CD4-positive, alpha-beta T cell treated with Interleukin-2 at 100 ng/mL for 4 hours (primary cell): Measurements from ENCODE around the gene PDPR.
"Not testable (repeated sequence)": the region's sequence is repeated elsewhere in the genome, so short reads cannot be mapped to it uniquely, and the experiment has no call there.

ENCODE experiments used
- DNase-seq: peaks from one replicate; pipeline ENCODE4 v3.0.0-alpha.2; 2020; ENCODE audit warnings: low spot score

Gene PDPR

GRCh38 chr16:70113982-70114826 is at the start of gene PDPR:
PDPR (plus strand) TSS chr16:70114332; CDS start chr16:70120493, 6,161 bp downstream.
- DNase-seq, result peak; percentile 95

GRCh38 chr16:70064841-70065370 is 49.2 kb upstream of the PDPR start:
- peak; percentile 65 for DNase-seq

- DNase-seq, result not testable (repeated sequence)
Measured at GRCh38 chr16:70065376-70065745, 48.8 kb upstream of the PDPR start.

GRCh38 chr16:70065746-70066658 is 48.1 kb upstream of the PDPR start:
- DNase-seq, result peak; percentile 94

GRCh38 chr16:70066751-70067150 is 47.4 kb upstream of the PDPR start:
- not testable (repeated sequence) for DNase-seq

- DNase-seq, result not testable (repeated sequence)
Measured at GRCh38 chr16:70079081-70079480, 35.1 kb upstream of the PDPR start.

- DNase-seq, result not testable (repeated sequence)
Measured at GRCh38 chr16:70081219-70081618, 32.9 kb upstream of the PDPR start.

- DNase-seq, result not testable (repeated sequence)
Measured at GRCh38 chr16:70083931-70084330, 30.2 kb upstream of the PDPR start.

GRCh38 chr16:70088160-70088559 is 26.0 kb upstream of the PDPR start:
- DNase-seq, result not testable (repeated sequence)

GRCh38 chr16:70088877-70089276 is 25.3 kb upstream of the PDPR start:
- DNase-seq, result not testable (repeated sequence)

GRCh38 chr16:70089289-70089688 is 24.8 kb upstream of the PDPR start:
- not testable (repeated sequence) for DNase-seq

- DNase-seq, result not testable (repeated sequence)
Measured at GRCh38 chr16:70091104-70091503, 23.0 kb upstream of the PDPR start.

GRCh38 chr16:70094096-70094495 is 20.0 kb upstream of the PDPR start:
- DNase-seq, result not testable (repeated sequence)

GRCh38 chr16:70109583-70110279 is 4.4 kb upstream of the PDPR start:
- DNase-seq, result not testable (repeated sequence)

- not testable (repeated sequence) for DNase-seq
Measured at GRCh38 chr16:70112162-70112561, 2.0 kb upstream of the PDPR start.

GRCh38 chr16:70113599-70113981 is 542 bp upstream of the PDPR start:
- not testable (repeated sequence) for DNase-seq

- DNase-seq, result not testable (repeated sequence)
Measured at GRCh38 chr16:70118354-70118753, 4.2 kb downstream of the PDPR start.

- DNase-seq, result not testable (repeated sequence)
Measured at GRCh38 chr16:70118776-70119175, 4.6 kb downstream of the PDPR start.

- DNase-seq, result not testable (repeated sequence)
Measured at GRCh38 chr16:70120398-70120797, 6.3 kb downstream of the PDPR start.

GRCh38 chr16:70123822-70124221 is 9.7 kb downstream of the PDPR start:
- not testable (repeated sequence) for DNase-seq

- DNase-seq, result not testable (repeated sequence)
Measured at GRCh38 chr16:70126226-70126625, 12.1 kb downstream of the PDPR start.

GRCh38 chr16:70127706-70128105 is 13.6 kb downstream of the PDPR start:
- not testable (repeated sequence) for DNase-seq
